GM12874 (cell line): Measurements from ENCODE around the gene SAFB2.

Source experiments
- CTCF ChIP-seq: IDR thresholded peaks from 2 replicates; pipeline ENCODE4 v1.5.1; 2011; ENCODE audit warnings: low read depth, mild to moderate bottlenecking, control low read depth, low read length, moderate library complexity; ENCODE audit not compliant: insufficient read depth

Gene SAFB2

GRCh38 chr19:5575590-5575989 lies 47.0 kb downstream of the SAFB2 start:
- TF ChIP-seq CTCF, result no peak

GRCh38 chr19:5572556-5573286 lies 49.9 kb downstream of the SAFB2 start:
- TF ChIP-seq CTCF, result no peak

- no peak for TF ChIP-seq CTCF
Observed at GRCh38 chr19:5571777-5572176, 50.8 kb downstream of the SAFB2 start.

- TF ChIP-seq CTCF, result no peak
Observed at GRCh38 chr19:5567970-5568407, 54.6 kb downstream of the SAFB2 start.

GRCh38 chr19:5567360-5567969 lies 55.1 kb downstream of the SAFB2 start, which contains the start of gene TINCR:
Gene TINCR (minus strand): TSS chr19:5567953.
- TF ChIP-seq CTCF, result no peak

GRCh38 chr19:5564930-5565329 lies 57.6 kb downstream of the SAFB2 start:
- TF ChIP-seq CTCF, result no peak

- TF ChIP-seq CTCF, result no peak
Observed at GRCh38 chr19:5563935-5564612, 58.5 kb downstream of the SAFB2 start.
